ENCODE data around the gene HRH3.
A peak's percentile ranks its signal among the peaks of the same experiment; 100 is the strongest.

Gene HRH3

DNA sequence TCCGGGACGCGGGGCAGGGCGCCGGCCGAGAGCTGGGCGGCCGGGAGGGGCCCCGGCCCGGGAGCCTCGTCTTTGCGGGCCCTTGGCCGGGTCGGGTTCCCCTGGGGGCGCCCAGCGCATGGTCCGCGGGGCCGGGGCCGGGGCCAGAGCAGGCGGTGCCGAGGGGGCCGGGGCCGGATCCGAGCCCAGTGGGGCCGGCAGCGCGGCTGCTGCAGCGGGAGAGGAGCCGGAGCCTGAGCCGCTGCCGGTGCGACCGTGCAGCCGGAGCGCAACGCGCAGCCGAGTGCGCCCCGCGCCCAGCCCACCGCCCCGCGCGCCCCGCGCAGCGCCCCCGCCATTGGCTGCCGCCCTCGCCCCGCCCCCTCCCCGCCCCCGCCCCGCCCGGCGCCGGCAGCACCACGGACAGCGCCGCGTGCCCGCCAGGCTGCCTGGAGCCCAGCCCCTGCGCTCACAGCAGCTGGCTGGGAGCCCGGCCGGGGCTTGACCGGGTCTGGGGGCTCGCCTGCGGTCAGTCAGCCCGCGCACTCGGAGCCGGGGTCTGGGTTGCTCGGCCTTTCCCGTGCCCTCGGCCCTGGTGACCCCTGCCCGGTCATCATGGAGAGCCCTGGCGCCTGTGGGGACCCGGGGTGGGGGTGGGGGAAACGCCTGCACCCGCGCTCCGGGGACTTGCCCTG lies at the start of gene HRH3:
TSS of gene HRH3 (minus strand) at position 287 of the 674 bp plus-strand sequence. CDS start 308 bp downstream, outside the sequence.
- no peaks in the 10 kb centered on the region for H3K36me3 ChIP-seq (ENCODE audit: insufficient read depth, low read depth, low read length)
- peaks cover 83% of the 10 kb centered on the region for H3K27me3 ChIP-seq (ENCODE audit: insufficient read depth, low read length)
- H3K4me1 ChIP-seq (ENCODE audit: insufficient read depth, low read length): peaks cover 3% of the 10 kb centered on the region; the same call in 1 of the 2 replicates
- H3K4me3 ChIP-seq (ENCODE audit: low read length): peak within 1 kb of the TSS; percentile 64
- H3K9ac ChIP-seq (ENCODE audit: low read depth, low read length): no peak within 1 kb of the TSS
- no peaks in the 10 kb centered on the region for H3K9me3 ChIP-seq (ENCODE audit: insufficient read depth, low read depth, low read length)
- H3K27ac ChIP-seq (ENCODE audit: low read length): no peak within 1 kb of the TSS

DNA sequence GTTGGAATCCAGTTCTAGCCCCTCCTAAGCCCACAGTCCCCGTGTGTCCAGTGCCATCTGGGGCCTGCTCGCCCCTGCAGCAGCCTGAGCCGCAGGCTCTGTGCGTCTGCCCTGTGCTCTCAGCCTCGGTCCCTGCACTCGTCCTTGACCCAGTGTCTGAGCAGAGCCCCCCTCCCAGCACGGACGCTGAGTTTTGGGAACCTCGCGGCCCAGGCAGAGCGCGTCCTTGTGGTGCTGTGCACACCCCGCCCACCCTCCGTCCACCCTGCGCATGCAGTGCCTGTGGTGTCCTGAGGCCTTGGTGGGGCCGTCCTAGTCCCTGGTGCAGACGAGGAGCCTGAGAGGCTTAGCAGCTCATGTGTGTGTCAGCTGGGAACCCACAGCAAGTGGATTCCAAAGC lies 49.8 kb upstream of the HRH3 start:
- no peaks in the 10 kb centered on the region for H3K27me3 ChIP-seq (ENCODE audit: insufficient read depth, low read length)
- no peak overlapping the region for H3K9ac ChIP-seq (ENCODE audit: low read depth, low read length)
- no peaks in the 10 kb centered on the region for H3K4me1 ChIP-seq (ENCODE audit: insufficient read depth, low read length)
- H3K9me3 ChIP-seq (ENCODE audit: insufficient read depth, low read depth, low read length): no peaks in the 10 kb centered on the region; the same call in 1 of the 2 replicates
- no peak overlapping the region for H3K4me3 ChIP-seq (ENCODE audit: low read length)
- H3K27ac ChIP-seq (ENCODE audit: low read length): no peak overlapping the region
- H3K36me3 ChIP-seq (ENCODE audit: insufficient read depth, low read depth, low read length): peaks cover 42% of the 10 kb centered on the region

DNA sequence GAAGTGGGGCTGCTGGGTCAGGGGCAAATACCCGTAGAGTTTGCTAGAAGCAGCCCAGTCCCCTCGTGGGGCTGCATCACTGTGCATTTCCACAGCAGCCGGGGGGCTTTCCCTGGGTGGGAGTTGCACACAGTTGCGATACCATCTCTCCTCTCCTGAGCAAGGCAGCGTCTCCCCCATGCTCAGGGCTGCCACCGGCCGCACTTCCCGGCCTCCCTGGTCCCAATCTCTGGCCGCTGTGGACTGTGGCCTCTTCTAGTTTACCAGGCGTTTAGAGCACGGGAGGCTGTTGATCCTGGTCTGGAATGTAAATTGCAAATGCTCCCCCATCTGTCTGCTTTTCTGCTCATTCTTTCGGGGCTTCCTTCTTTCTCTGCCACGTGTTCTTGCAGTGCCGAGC lies 49.3 kb upstream of the HRH3 start:
- peaks cover 44% of the 10 kb centered on the region for H3K36me3 ChIP-seq (ENCODE audit: insufficient read depth, low read depth, low read length)
- H3K4me3 ChIP-seq (ENCODE audit: low read length): no peak overlapping the region
- H3K9ac ChIP-seq (ENCODE audit: low read depth, low read length): no peak overlapping the region
- no peaks in the 10 kb centered on the region for H3K4me1 ChIP-seq (ENCODE audit: insufficient read depth, low read length)
- no peaks in the 10 kb centered on the region for H3K27me3 ChIP-seq (ENCODE audit: insufficient read depth, low read length)
- H3K27ac ChIP-seq (ENCODE audit: low read length): no peak overlapping the region
- no peaks in the 10 kb centered on the region; the same call in 1 of the 2 replicates for H3K9me3 ChIP-seq (ENCODE audit: insufficient read depth, low read depth, low read length)

GRCh38 chr20:62268228-62268900 lies 48.3 kb upstream of the HRH3 start:
- no peak overlapping the region for H3K9ac ChIP-seq (ENCODE audit: low read depth, low read length)
- H3K27ac ChIP-seq (ENCODE audit: low read length): no peak overlapping the region
- H3K27me3 ChIP-seq (ENCODE audit: insufficient read depth, low read length): no peaks in the 10 kb centered on the region
- H3K4me3 ChIP-seq (ENCODE audit: low read length): no peak overlapping the region
- peaks cover 41% of the 10 kb centered on the region for H3K36me3 ChIP-seq (ENCODE audit: insufficient read depth, low read depth, low read length)
- no peaks in the 10 kb centered on the region; the same call in 1 of the 2 replicates for H3K9me3 ChIP-seq (ENCODE audit: insufficient read depth, low read depth, low read length)
- no peaks in the 10 kb centered on the region for H3K4me1 ChIP-seq (ENCODE audit: insufficient read depth, low read length)

DNA sequence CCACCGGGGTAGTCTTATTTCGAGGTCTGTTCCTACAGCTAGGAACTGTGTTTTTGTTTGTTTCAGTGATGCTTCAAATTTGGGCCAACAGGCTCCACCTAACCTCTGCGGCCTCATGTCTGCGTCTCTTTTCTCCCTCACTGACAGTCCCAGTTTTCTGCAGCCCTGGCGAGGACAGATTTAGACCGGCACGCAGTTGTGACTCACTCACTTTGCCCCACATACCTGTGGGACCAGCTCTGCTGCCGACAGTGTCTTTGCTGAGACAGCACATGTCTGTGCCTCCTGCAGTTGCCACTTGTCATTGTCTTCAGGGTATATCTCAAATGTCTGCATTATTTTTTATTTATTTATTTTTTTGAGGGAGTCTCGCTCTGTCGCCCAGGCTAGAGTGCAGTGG lies 47.5 kb upstream of the HRH3 start:
- H3K4me3 ChIP-seq (ENCODE audit: low read length): no peak overlapping the region

DNA sequence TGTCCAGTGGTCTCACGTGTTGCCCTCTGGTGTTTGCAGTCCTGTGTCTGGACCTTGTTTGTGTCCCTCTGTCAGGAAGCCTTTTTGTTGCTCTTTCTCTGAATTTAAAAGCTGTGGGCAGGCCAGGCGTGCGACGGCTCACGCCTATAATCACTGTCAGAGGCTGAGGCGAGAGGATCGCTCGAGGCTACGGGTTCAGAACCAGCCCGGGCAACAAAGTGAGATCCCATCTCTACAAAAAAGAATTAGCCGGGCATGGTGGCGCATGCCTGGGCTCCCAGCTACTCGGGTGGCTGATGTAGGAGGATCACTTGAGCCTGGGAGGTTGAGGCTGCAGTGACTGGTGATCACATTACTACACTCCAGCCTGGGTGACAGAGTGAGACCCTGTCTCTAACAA lies 46.8 kb upstream of the HRH3 start:
- Histone ChIP-seq H3K9me3 (ENCODE audit: insufficient read depth, low read depth, low read length) (no peaks in the 10 kb centered on the region; the same call in 1 of the 2 replicates), H3K27ac (ENCODE audit: low read length) (no peak overlapping the region), H3K4me3 (ENCODE audit: low read length) (no peak overlapping the region), H3K27me3 (ENCODE audit: insufficient read depth, low read length) (no peaks in the 10 kb centered on the region), H3K4me1 (ENCODE audit: insufficient read depth, low read length) (no peaks in the 10 kb centered on the region), H3K36me3 (ENCODE audit: insufficient read depth, low read depth, low read length) (peaks cover 37% of the 10 kb centered on the region), H3K9ac (ENCODE audit: low read depth, low read length) (no peak overlapping the region)

More for the DNA sequence above, 47.5 kb upstream of the HRH3 start:
- no peaks in the 10 kb centered on the region for H3K27me3 ChIP-seq (ENCODE audit: insufficient read depth, low read length)
- H3K4me1 ChIP-seq (ENCODE audit: insufficient read depth, low read length): no peaks in the 10 kb centered on the region
- H3K27ac ChIP-seq (ENCODE audit: low read length): no peak overlapping the region
- no peak overlapping the region for H3K9ac ChIP-seq (ENCODE audit: low read depth, low read length)
- H3K36me3 ChIP-seq (ENCODE audit: insufficient read depth, low read depth, low read length): peaks cover 38% of the 10 kb centered on the region
- no peaks in the 10 kb centered on the region; the same call in 1 of the 2 replicates for H3K9me3 ChIP-seq (ENCODE audit: insufficient read depth, low read depth, low read length)

- no peak overlapping the region for H3K27ac ChIP-seq (ENCODE audit: low read length)
- no peaks in the 10 kb centered on the region for H3K4me1 ChIP-seq (ENCODE audit: insufficient read depth, low read length)
- H3K9me3 ChIP-seq (ENCODE audit: insufficient read depth, low read depth, low read length): no peaks in the 10 kb centered on the region; the same call in 1 of the 2 replicates
- H3K36me3 ChIP-seq (ENCODE audit: insufficient read depth, low read depth, low read length): peaks cover 40% of the 10 kb centered on the region
- no peak overlapping the region for H3K9ac ChIP-seq (ENCODE audit: low read depth, low read length)
- no peak overlapping the region for H3K4me3 ChIP-seq (ENCODE audit: low read length)
- no peaks in the 10 kb centered on the region for H3K27me3 ChIP-seq (ENCODE audit: insufficient read depth, low read length)
Measured at GRCh38 chr20:62266340-62266739, 46.3 kb upstream of the HRH3 start.

DNA sequence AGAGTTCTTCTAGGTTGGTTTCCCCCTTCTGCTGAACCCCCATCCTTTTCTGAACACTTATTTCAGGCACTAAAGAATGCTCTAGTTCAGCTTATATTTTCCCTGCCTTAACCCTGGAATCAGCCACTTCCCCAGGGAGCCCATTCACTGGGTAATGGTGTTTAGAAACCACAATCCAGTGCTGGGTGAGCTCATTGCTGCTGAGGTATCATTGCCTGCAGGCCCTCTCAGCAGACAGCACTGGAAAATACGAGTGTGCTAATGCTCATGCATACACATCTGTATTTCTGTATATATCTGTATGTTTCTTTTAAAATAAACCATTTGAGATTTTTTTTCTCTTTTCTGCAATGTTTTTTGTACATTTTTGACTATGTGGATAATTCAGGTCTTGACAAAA lies 45.3 kb upstream of the HRH3 start:
- Histone ChIP-seq H3K27me3 (ENCODE audit: insufficient read depth, low read length) (no peaks in the 10 kb centered on the region), H3K4me1 (ENCODE audit: insufficient read depth, low read length) (no peaks in the 10 kb centered on the region), H3K9me3 (ENCODE audit: insufficient read depth, low read depth, low read length) (no peaks in the 10 kb centered on the region; the same call in 1 of the 2 replicates), H3K4me3 (ENCODE audit: low read length) (no peak overlapping the region), H3K9ac (ENCODE audit: low read depth, low read length) (no peak overlapping the region), H3K36me3 (ENCODE audit: insufficient read depth, low read depth, low read length) (peaks cover 41% of the 10 kb centered on the region), H3K27ac (ENCODE audit: low read length) (no peak overlapping the region)

DNA sequence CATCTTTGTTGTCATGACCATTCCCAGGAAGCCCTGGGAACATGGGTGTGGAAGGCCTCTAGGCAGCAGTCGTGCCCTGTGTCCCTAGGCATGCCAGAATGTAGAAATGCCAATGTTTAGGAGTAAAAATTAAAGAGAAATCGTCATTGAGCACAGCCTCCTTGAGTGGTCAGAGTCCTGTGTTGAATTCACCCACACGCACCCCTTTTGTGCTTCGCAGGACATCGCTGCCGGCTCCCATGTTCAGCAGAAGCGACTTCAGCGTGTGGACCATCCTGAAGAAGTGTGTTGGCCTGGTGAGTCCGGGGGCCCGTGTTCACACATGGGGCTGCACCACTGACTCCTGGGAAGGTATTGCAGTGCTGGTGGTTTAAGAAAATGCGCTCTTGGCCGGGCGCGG lies 43.3 kb upstream of the HRH3 start:
- no peaks in the 10 kb centered on the region; the same call in 1 of the 2 replicates for H3K9me3 ChIP-seq (ENCODE audit: insufficient read depth, low read depth, low read length)
- no peaks in the 10 kb centered on the region for H3K4me1 ChIP-seq (ENCODE audit: insufficient read depth, low read length)
- no peaks in the 10 kb centered on the region for H3K27me3 ChIP-seq (ENCODE audit: insufficient read depth, low read length)
- H3K4me3 ChIP-seq (ENCODE audit: low read length): no peak overlapping the region
- H3K27ac ChIP-seq (ENCODE audit: low read length): no peak overlapping the region
- peaks cover 41% of the 10 kb centered on the region for H3K36me3 ChIP-seq (ENCODE audit: insufficient read depth, low read depth, low read length)
- no peak overlapping the region for H3K9ac ChIP-seq (ENCODE audit: low read depth, low read length)

DNA sequence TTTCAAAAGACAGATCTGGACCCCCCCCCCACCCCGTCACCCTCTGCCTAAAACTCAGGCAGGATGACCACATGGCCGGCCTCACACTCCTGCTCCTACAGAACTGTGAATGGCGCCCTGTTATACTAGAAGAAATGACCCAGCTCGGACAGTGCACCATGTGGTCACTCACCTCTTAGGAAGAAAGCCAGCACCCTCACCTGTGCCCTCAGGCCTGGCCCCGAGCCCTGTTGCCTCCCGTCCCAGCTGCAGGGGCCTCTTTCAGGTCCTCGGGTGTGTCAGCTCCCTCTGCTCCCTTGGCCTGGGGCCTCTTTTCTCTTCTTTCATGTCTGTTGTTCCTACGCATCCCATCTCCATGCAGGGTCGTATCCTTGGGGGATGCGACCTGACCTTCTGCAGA lies 42.0 kb upstream of the HRH3 start:
- H3K36me3 ChIP-seq (ENCODE audit: insufficient read depth, low read depth, low read length): peaks cover 45% of the 10 kb centered on the region
- H3K27me3 ChIP-seq (ENCODE audit: insufficient read depth, low read length): no peaks in the 10 kb centered on the region
- no peak overlapping the region for H3K4me3 ChIP-seq (ENCODE audit: low read length)
- H3K4me1 ChIP-seq (ENCODE audit: insufficient read depth, low read length): no peaks in the 10 kb centered on the region
- no peak overlapping the region for H3K9ac ChIP-seq (ENCODE audit: low read depth, low read length)
- H3K27ac ChIP-seq (ENCODE audit: low read length): no peak overlapping the region
- H3K9me3 ChIP-seq (ENCODE audit: insufficient read depth, low read depth, low read length): no peaks in the 10 kb centered on the region; the same call in 1 of the 2 replicates

DNA sequence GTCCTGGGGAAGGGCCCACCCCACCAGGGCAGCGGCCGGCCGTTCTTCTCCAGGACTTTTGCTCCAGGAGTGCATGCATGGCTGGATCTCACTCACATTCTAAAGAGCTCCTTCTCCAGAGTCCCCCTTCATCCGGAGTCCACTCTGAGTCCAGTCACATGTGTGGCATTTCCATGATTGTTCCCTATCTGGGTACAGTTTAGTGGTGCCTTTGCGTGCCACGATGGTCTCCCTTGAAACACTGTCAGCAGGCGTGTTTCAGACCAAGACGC lies 39.2 kb upstream of the HRH3 start:
- H3K4me3 ChIP-seq (ENCODE audit: low read length): no peak overlapping the region
- no peak overlapping the region for H3K27ac ChIP-seq (ENCODE audit: low read length)
- H3K4me1 ChIP-seq (ENCODE audit: insufficient read depth, low read length): no peaks in the 10 kb centered on the region
- peaks cover 32% of the 10 kb centered on the region for H3K36me3 ChIP-seq (ENCODE audit: insufficient read depth, low read depth, low read length)
- no peaks in the 10 kb centered on the region for H3K9me3 ChIP-seq (ENCODE audit: insufficient read depth, low read depth, low read length)
- H3K27me3 ChIP-seq (ENCODE audit: insufficient read depth, low read length): no peaks in the 10 kb centered on the region
- H3K9ac ChIP-seq (ENCODE audit: low read depth, low read length): no peak overlapping the region
